GM19025 (cell line): ENCODE results near the gene LDB3.

Source experiments
- ATAC-seq: cut with Tn5 transposase; IDR thresholded peaks from one replicate; pipeline ENCODE4 v1.9.1; 2021; ENCODE audit warnings: mild to moderate bottlenecking, low read depth, moderate library complexity; ENCODE audit not compliant: unreplicated experiment

The LDB3 gene

DNA sequence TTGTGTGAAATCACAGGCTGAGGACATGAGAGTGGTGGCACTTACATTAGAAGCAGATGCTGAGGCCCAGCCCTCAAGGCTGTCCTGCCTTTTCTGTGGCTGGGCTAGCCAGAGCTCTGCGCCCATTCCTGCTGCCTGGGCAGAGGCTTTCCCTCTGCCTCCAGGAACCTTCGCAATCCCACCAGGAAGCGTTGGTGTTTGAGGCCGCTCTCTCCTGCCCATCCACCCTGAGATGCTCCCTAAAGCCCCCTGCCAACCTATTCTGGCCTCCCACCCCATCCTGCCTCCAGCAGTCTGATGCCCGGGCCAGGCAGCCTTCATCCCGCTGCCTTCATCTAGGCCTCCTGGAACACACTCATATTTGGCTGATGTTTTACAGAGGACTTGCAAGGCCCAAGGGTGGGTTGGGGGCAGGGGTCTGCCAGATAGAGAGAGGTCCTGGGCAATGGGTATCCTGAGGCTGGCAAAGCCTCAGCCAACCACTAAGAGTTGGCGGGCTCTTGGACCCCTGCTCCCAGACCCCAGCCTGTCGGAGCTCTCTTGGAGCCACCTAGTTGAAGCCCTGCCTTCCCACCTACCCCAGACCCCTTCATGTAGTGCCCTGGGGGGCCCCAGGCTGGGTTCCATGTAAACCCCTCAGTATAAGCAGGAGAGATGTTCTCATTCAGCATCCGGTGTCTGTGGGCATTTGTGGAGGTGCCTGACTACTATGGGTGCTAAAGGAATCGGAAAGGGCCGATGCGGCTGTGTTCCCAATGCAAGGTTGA is 32.7 kb downstream of the LDB3 start:
- ATAC-seq = no peak

GRCh38 chr10:86703176-86703575 is 34.9 kb downstream of the LDB3 start:
- no peak for ATAC-seq

- no peak for ATAC-seq
Measured at GRCh38 chr10:86705139-86705538, 36.8 kb downstream of the LDB3 start.

DNA sequence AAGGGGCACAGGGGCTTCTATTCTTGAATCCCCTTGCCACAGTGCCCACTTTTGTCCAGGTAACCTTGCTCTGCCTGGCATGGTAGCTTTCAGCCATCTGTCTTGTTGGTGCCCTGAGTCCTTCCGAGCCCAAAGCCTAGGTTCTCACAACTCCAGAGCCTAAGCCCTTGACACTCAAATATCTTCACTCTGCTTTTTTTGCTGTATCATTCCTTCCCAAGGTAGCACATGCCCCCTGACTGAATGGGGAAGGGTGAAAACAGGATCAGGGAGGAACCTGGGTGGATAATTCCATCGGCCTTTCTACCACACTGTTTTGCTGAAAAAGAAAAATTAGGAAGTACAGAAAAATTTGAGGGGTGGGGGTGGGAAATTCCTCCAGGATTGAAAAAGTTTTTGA is 37.6 kb downstream of the LDB3 start:
- no peak for ATAC-seq

DNA sequence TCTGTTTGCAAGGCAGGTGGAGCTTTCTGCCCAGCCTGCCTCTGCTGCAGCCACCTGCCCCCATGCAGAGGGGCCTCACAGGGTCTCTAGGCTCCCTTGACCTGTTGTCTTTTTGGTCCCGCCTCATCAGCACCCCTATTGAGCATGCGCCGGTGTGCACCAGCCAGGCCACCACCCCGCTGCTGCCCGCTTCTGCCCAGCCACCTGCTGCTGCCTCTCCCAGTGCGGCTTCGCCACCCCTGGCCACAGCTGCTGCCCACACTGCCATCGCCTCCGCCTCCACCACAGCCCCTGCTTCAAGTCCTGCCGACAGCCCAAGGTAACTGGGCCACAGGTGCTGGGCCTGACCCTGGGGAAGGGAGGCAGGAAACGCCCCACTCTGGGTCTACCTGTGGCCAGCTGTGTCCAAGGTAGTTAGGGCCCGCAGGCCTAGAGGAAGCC is 38.1 kb downstream of the LDB3 start:
- no peak for ATAC-seq

- ATAC-seq = no peak
Measured at GRCh38 chr10:86706977-86707376, 38.7 kb downstream of the LDB3 start.

DNA sequence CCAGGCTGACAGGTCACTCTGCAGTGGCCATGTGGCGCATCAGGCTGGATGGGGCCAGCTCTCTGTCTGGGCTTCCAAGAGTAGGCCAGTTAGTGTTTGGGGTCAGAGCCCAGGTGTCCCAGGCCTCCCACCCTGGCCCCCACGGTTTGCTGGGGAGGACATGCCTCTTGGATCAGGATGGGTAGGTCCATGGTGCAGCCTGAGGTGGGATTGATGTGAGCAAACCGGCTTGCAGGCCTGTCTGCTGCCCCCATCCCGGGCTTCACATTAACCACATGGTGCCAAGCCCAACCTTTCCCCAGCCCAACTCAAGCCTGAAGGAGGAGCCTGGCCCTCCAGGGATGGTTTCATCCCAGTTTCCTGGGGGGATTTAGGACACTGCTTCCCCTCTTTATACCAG is 39.2 kb downstream of the LDB3 start:
- ATAC-seq = no peak

GRCh38 chr10:86708068-86708782 is 39.9 kb downstream of the LDB3 start:
- ATAC-seq = no peak

DNA sequence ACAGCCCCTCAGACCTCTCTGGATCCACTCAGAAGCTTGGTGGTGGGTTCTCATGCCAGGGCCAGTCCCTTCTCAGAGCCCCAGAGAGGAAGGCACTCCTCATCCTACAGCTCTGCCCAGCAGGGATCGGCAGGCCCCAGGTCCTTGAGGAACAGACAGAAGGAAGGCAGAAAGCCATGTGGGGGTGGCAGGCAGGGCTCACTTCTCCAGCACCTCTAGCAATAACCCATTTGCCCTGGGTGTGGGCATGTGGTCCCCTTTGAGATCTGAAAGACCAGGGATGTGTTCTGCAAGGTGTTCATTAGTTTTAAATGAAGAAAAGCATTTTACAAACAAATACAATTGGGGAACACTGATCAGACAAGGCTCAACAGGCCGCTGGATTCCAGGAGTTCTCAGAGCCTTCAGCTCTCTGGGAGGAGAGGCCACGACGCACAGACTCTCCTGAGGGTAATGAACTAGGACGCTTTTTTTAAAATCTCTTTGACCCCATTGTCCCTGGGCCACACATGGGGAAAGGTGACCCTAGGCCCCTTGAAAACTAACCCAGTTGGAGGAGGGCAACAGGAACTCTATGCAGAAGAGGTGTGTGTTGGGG is 40.6 kb downstream of the LDB3 start:
- no peak for ATAC-seq

DNA sequence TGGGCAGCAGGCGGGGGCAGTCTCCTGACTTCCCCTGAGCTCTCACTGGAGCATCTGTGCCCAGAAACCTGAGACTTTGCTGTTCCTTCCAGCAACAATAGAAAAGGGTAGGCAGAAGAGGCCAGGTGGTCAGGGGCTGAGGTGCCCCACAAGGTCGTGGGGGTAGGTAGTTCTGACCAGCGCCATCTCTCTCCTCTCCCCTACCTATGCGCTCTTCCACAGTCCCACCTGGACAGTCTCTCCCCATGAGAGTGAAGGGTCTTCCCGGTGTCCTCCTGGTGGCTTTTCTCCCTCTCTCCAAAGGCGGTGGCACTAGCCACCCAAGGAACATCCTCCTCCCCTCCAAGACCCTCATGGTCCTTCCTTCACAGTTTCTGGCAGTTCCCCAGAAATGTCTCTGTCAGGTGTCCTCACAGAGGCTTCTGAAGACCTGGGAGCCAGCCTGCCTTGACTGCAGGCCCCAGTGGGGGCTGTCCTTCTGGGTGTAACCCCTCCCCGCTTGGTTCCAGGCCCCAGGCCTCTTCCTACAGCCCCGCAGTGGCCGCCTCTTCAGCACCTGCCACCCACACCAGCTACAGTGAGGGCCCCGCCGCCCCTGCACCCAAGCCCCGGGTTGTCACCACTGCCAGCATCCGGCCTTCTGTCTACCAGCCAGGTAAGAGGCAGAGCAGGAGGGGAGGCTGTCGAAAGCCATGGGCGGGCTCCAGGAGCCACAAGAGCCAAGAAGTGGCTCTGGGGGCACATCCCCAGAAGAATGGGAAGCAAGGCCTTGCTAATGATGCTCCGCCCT is 41.3 kb downstream of the LDB3 start:
- ATAC-seq = no peak

GRCh38 chr10:86710987-86711512 is 42.7 kb downstream of the LDB3 start:
- ATAC-seq = peak; percentile 89

GRCh38 chr10:86711513-86712316 is 43.4 kb downstream of the LDB3 start:
- ATAC-seq = peak; percentile 47

- no peak for ATAC-seq
Measured at GRCh38 chr10:86712317-86712707, 44.0 kb downstream of the LDB3 start.

DNA sequence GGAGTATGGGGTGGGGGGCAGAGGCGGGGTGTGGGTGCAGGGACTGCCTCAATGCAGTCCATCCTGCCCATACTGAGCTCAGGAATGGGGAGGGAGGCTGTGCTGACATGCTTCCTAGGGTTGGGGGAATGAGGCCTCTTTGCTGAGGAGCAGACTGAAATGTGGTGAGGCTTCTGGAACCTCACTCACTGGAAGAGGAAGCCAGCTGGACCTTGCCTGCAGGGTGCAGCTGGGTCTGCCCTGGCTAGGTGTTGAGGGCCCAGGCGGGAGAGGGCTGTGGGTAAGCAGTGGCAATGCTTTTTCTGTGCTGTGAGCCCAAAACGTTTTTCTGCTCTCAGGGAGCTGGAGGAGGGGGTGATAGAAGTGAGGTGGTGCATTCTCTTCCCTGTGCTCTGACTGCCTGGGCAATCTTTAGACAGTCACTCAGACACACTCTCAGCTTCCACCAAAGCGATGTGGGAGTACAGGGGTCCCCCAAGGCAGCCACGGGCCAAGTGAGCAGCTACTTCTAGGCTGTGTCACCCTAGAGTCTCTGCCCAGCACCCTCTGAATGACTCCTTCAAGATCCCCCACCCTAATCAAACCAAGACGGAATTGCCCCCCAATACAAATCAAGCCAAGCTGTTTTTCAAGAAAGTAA is 47.0 kb downstream of the LDB3 start:
- ATAC-seq = no peak

GRCh38 chr10:86715836-86716235 is 47.5 kb downstream of the LDB3 start:
- no peak for ATAC-seq

GRCh38 chr10:86716466-86716865 is 48.2 kb downstream of the LDB3 start:
- ATAC-seq = no peak

GRCh38 chr10:86718556-86718955 is 50.2 kb downstream of the LDB3 start:
- ATAC-seq = no peak

DNA sequence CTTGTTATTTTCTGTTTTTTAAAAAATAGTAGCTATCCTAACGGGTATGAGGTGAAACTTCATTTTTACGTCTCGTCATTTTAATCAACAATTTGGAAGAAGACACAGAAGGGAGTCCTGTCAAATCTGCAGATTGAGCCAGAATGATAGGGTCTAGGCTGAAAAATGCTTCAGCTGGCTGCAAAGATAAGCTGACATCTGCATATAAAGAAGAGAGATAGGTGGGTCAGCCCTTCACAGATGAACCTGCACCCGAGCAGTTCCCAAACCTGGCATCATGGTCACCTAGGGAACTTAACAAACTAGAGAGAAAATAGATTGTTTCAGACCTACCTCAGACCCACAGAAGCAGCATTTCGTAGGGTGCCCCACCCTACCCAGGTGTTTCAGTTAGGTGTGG is 52.9 kb downstream of the LDB3 start:
- ATAC-seq = no peak

GRCh38 chr10:86723009-86723408 is 54.7 kb downstream of the LDB3 start:
- no peak for ATAC-seq
